GM21717 (cell line): Measurements from ENCODE around the gene MLLT1.

Source experiments
- ATAC-seq: cut with Tn5 transposase; IDR thresholded peaks from one replicate; pipeline ENCODE4 v1.9.1; 2021; ENCODE audit warnings: mild to moderate bottlenecking, moderate library complexity; ENCODE audit not compliant: unreplicated experiment

The MLLT1 gene

DNA sequence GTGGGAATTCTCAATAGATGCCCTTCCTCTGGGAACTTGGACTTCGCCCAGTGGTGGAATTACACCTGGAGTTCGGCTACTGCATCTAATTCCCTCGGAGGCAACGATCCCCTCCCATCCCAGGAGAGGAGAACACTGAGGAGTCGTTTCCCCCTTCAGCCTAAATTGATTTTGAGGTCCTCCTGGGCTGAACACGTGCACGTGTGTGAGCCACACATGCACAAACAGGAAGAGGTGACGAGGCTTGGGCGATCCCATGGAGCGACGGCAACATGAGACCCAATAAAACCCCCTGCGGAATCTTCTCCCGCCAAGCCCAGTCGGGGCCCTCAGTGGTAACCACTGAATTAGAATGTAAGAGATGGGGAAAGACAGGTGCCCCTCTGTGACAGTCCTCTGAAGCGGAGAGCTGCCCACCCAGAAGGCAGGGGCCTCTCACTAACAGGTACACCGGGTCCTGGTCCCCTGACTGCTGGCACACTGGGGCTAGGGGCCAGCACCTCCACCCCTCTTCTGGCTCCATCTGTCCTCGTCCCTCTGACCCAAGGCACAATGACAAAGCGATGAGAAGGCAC, 4.5 kb downstream of the MLLT1 start:
- ATAC-seq = no peak

DNA sequence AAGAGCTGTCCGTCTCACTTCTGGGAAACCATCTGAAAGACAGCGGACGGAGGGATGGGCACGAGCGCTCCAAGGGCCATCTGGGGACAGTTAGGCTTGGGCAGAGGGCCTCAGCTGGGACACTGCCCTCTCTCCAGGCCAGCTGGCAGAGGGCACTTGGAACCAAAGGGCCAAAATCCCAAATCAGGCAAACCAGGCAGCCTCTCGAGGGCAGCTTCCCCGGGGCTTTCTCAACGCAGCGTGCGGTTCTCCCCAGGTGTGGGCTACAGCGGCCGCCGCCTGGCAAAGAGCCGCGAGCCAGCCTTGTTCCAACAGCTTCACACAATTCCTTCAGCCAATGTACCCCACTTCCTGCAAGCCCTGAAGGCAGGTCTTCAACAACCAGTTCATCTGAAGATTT, 5.0 kb downstream of the MLLT1 start:
- no peak for ATAC-seq

DNA sequence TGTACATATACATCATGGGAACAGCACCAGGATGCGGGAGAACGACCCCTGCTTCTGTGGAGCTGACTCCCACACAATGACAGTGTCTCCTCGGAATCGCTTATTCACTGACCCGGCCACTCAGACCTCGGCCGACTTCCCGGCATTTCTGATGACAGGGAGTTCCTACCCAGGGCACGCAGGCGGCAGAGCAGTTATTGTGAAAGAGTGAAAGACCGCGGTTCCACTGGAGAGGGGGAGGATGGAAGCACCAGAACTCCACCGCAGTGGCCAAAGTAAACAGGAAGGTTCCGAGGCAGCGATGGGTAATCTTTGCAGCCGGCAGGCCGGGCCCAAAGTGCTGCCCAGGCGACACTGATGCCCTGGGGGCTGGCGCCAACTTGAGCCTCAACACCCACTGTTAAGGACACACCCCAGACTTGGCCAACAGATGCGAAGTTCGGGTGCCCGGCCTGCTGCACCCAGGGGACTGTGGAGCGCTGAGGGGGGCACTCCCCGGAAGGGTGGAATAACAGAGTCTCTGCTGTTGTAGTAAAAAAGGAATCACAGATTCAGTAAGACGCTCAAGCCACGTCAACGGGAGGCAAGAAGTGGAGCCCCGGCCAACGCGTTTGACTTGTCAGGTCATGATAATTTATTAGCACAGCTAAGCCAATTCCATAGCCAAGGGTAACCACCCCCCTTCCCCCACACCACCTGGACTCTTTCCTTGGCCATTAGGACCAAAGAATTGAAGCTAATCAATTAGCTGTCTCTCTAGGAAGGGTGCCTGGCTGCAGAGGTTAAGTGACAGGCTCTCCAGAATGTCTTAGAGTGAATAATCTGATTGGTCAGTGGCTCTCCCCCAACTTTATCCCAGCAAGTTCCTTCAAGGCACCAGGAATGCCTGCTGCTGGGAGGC, 5.8 kb downstream of the MLLT1 start:
- ATAC-seq = no peak

DNA sequence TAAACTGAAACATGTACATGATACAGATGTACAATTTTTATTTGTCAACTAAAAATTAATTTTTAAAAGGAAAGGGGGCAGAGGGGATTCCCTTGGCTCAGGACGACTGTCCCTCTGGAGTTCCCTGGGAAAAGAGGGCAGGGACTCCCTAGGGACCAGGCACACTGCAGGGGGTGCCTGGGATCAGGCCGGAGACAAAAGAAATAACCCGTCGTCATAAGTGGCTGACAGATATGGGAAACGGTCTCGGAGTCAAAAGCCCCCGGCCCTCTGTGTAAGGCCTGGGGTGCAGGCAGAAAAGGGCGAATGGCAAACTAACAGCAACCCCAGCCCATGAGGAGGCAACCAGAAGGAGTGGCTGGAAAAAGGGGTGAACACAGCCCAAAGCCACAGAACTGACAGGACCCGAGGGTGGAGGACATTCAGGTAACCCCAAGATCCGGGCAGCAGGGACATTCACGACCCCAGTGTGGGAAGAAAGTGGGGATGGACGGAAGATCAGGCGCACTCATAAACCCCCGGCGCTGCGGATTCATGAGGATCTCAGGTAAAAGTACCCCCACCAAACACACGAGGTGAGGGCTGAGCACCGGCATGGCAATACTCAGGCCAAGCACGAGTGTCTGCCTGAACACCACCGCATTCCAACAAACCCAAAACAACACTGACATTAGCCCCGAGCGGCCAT, 6.7 kb downstream of the MLLT1 start:
- no peak for ATAC-seq

DNA sequence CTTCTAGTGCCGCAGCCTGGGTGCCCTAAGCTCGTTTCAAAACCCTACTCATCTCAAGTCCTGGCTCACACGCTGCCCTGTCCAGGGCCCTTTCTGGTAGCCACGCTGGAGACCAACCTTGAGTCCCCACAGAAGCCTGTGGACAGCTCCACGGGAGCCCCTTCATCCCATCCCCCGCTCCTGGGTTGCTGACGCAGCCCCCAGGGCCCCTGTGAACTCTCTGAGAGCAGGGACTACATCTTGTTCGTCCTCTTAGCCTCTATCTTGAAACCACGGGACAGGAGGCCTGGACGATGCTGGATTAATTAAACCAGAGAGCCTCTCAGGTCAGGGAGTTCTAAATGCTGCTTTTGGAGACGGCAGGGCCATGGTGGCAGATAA, 7.4 kb downstream of the MLLT1 start:
- ATAC-seq = no peak

DNA sequence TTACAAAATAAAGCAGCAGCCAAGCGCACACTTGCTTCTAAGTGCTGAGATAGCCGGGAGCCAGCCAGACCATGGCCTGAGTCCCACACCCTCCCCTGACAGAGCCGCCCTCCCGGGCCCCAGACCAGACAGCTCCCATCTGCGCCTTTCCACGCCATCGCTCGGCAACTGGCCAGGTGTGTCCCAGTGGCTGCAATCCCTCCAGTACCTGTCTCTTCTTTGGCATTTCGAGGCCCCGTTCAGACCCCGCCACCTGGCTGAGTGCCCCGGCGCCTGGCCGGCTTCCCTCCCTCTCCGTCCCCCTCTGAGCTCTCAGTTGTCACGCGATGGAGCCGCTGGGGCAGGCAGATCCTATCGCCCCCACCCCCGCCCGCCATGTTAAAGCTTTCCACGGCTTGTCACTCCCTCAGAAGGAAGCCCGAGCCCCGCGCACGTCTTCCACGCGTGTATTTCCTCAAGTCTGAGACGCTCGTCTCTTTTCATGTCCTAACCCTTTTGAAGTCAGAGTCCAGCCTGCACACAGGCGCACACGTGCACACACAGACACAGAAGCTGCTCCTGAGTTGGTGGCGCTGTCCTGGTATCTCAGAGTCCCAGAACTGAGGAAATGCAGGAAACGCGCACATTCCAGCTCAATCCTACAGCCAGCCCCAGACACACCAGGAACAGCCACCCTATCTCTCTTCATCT, 7.9 kb downstream of the MLLT1 start:
- no peak for ATAC-seq

DNA sequence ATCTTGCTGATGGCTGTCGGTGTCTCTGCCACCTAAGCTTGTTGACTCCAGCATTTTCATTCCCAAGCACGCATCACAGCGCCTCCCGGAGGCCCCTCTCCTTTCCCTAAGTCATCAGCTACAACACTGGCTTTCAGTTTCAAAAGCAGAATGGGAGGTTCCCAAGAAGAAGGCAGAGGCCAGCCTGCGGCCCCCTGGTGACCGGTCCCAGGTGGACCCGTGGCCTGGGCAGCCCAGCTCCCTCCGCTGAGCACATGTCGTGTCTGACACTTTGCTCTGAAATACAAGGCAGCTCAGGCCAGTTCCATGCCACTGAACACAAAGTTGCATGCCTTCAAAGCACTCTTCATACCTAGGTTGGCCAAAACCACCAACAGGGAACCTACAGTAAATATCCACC, 8.5 kb downstream of the MLLT1 start:
- no peak for ATAC-seq

DNA sequence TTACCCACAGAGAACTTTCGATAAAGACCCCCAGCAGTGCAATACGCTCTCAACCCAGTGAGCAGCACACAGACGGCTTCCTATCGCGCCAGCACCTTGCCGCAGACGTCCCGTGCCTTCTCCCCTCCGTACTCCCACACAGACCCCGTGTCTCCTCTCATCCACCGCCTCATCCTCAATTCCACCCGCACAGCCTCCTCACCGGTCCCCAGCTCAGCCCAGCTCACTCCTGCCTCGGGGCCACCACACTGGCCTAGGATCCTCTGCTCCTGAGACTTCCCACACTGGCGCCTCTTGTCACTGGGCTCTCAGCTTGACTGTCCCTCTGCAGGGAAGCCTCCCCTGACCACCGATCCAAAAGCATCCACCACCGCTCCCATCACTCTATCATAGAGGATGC, 9.0 kb downstream of the MLLT1 start:
- ATAC-seq = no peak

DNA sequence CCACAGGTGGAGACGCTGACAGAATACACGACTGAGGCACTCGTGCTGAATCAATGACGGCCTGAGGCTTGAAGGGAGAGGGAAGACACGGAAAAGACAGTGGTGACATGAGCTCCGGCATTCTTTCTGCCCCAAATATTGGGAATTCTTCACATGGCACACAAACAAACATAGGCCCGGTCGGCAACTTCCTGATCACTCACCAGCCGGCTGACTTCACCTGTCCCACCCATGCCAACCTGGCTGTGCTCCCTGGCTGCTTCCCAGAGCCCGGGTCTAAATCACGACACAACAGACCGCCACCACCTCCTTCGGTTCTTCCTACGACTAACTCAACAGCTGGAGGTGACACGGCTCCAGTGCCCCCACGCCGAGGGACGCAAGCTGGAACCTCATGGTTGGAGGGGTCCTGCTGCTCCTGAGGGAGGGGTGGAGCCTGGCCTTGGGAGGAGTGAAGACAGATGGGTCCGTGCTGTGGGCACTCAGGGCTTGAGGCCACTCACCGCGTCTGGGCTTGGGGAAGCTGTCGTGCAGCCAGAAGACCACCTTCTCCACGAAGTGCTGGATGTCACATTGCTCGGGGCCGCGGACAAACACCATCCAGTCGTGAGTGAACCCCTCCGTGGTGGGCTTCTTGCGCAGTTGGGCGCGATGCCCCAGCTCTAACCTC, 9.6 kb downstream of the MLLT1 start:
- no peak for ATAC-seq

DNA sequence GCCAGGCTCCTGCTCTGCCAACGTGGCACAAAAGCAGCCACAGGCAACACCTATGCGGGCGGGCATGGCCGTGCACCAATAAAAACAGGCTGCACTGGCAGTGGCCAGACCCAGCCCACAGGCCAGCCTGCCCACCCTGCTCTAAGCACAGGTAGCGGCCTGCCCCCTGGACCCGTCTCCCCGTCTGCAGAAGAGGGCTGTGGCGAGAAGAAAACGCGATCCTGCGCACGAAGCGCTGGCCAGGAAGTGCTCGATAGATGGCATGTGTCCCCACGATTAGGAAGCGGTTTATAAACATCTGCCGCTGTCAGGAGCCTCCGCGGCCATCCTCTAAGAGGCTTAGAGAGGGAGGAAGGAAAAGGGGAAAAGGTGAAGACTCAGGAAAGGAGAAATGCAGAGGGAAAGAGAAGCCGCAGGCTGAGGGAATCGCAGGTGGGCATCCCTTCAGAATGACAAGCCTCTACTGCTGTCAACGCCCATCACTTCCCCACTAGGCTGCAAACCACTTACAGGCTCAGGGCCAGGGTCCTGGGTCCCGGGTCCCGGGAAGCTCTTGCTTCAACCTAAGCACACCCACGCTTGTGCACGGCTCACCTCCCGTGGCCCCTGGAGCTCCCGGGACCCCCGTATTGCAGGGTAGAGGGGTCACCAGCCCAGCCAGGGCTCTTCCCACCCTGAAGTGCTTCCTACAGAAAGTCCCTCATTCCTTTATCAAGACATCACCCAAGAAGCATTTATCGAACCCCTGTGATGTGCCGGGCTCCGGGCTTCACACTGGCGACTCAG, 10.5 kb downstream of the MLLT1 start:
- ATAC-seq = no peak

DNA sequence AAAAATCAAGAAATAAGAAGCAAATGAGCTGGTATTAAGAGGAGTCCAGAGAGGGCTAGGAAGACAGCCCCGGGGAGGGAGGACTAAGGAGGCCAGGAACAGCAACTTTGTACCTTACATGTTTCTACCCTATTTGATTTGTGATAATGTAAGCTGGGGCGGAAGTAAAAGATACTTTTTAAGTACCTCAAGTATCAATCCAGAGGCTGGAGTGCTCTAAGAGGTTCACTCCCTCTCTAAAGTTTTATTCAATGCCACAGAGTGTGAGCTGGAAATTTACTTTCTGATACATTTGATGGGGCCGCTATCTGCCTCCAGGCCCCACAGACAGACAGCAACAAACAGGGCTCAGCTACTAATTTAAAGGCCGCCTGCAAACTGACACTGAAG, 11.4 kb downstream of the MLLT1 start:
- no peak for ATAC-seq

DNA sequence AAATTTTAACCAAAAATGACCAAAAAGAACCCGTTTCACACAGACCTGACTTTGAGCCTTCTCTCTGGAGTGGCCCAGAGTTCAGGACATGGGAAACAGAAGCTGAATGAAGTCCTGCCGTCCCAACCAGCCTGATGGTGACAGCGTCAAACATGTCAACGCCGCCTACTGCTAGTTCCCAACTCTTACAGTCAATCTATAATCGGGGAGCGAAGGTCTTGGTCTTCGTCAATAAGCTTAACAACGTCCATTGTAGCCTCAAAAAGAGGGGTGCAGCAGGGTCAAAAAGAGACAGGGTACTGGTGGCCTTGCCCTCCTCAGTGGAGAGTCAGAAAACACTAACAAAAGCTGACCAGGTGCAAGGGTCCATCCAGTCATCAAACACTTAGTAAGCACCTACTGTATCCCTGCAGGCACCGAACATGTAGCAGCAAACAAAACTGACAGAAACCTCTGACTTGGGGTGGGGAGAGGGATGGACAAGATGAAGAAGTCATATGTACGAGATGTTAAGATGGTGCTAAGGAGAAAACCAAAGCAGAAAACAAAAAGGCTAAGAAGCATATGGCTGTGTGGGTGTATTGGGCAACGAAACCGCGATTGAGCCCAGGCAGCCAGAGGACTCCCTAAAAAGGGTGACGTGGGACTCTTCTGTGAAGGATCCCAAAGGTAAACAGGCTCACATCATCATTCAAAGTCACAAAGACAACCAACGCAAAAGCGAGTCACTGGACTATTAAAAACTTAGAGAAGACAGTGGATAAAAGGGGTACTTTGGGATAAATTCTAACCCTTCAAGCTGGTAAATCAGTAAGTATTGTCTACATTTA, 12.0 kb downstream of the MLLT1 start:
- ATAC-seq = no peak

DNA sequence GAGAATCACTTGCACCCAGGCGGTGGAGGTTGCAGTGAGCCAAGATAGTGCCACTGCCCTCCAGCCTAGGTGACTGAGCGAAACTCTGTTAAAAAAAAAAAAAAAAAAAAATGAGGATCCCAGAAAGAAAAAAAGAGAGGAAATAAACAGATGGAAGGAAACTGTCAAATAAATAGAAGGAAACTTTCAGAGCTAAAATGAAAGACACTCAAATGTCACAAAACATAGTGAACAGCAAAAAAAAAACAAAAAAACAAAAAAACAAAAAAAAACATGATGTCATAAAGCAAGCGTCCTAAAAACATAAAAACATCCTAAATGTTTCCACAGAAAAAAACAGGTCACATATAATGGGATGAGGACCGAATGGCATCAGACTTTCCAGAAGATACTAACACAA, 15.0 kb downstream of the MLLT1 start:
- ATAC-seq = no peak

DNA sequence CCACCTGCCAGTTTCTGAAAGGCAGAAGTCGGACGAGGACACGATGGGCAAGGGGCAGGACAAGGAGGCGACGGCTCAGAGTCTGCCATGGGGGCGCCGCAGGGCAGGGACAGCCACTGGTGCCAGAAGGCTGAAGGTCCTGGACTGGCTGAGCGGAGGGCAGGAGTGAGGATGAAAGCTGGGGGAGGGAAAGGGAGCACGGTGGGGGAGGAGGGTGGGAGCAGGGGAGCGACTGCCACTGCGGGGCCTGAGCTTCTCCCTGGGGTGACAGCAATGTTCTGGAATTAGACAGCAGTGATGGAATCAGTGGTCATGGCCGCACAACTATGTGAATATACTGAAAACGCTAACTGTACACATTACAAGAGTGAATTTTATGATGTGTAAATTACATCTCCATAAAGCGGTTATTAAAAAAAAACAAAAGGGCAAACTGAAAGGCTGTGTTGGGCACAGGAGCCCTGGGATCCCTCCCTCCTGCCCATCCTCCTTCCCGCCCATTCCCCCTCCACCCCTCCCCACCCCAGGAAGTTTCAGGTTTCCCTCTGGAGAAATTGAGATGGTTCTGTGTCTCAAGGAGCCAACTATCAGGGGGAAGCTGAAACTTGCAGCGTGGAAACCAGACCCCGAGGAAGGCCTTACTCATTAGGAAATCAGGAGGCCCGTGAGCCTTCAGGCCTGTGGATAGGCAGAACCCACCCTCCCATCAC, 15.9 kb downstream of the MLLT1 start:
- ATAC-seq = no peak

DNA sequence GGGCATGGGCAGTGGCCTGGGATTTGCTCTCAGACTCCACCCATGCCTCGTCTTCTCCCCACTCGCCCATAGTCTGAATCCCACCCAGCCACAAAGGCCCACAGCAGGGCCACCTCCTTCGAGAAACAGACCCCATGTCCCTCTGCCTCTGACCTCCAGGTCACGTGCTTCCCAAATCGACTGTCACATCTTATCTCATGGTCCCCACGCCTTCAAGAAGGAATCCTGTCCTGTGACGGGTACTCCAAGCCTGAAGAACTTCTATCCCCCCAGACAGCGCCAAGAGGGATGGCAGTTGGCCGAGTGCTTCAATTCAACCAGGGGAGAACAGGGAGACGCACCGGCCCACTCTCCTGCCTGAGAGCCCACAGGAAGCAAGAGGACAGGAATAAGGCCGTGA, 16.5 kb downstream of the MLLT1 start:
- no peak for ATAC-seq

DNA sequence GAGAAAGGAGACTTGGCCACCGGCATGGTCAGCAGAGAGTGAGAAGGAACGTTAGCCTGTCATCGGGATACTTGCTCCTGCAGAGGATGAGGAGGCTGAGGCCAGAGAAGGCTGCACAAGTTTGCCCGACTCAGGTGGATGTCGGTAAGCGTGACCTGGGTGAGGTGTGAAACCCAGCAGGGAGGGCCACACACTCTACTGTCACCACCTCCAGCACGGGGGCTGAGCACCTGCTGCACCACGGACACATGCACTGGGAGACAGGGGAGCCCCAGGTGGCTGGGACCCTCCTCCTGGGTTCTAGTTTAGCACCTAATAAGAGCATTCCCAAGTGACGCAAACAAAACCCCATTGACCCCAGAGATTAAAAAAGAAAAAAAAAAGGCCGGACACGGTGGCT, 17.3 kb downstream of the MLLT1 start:
- ATAC-seq = no peak

DNA sequence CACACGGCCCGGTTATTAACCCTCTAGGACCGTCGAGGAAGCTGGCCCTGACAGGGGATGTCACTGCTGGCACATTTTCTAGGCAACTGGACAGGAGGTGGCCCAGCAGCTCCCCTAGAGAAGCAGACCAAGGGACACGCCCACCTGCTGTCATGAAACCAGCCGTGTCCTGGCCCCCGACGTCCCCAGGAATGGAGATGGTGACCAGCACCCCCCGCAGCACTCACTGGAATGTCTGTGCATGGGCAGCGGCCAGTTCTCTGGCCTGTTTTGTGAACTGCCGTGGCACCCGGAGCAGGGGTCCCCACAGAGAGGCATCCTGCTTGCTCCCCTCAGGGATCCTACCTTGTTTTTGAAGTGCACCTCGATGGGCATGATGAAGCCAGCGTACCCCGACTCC, 17.9 kb downstream of the MLLT1 start:
- ATAC-seq = no peak

DNA sequence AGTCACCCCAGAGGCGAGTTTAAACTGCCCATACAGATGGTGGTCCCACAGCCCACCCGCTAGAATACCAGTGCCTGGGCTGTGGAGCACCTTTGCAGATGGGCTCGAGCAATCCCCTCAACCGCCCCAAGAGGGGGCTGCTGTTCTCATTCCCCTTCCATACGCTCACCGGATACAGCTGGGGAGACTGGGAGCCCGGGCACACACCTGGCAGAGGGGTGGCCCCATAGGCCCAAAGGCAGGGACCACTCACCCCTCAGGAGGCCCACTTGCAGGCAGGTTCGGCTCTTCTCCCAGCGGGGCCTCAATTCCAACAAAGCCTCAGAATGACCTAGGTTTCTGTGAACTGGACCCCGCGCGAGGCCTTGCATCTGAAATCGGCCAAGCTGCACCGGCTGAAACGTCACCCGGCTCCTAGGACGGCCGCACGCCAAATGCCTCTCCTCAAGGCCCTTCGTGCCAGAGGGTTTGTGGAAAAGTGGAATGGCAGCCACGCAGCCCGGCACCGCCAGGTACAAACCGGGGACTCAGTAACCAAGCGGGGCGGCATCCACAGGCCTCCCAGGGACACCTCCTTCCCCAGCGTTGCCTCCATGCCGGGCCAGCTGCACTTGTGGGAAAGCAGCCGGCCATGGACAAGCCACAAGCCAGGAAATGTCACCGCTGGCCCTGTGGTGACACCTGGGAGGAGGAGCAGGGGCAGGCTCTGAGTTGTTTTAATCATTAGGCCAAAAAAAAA, 18.7 kb downstream of the MLLT1 start:
- no peak for ATAC-seq
